Peyer's patch (tissue), 4 donors: ENCODE results near the gene CPNE2. TPM values are rescaled to one million over a fixed set of nuclear protein-coding genes. Genes with fewer than 3 reads are reported as not detected.

ENCODE experiments used
- DNase-seq, 3 donors: peaks; one replicate each; pipeline ENCODE4 v3.0.0-alpha.2; 2017 to 2019
- H3K27ac ChIP-seq, 4 donors: fragments of 200-600 bp; sonication (generic); one replicate each; pipeline ENCODE4 v1.5.1; 2016 to 2019
- H3K27me3 ChIP-seq, 2 donors: fragments of 200-600 bp; sonication (generic); one replicate each; pipeline ENCODE4 v1.5.1; 2019
- H3K36me3 ChIP-seq, 3 donors: fragments of 200-600 bp; sonication (generic); one replicate each; pipeline ENCODE4 v1.5.1; 2016 to 2019
- H3K4me1 ChIP-seq, 4 donors: fragments of 200-600 bp; sonication (generic); one replicate each; pipeline ENCODE4 v1.5.1; 2016 to 2019
- H3K4me3 ChIP-seq, 4 donors: fragments of 200-600 bp; sonication (generic); 1 replicate in 3 of 4; 2 replicates in 1 of 4; pipeline ENCODE4 v1.5.1; 2016 to 2019; ENCODE audit warnings: mild to moderate bottlenecking in 1 of 4
- H3K9me3 ChIP-seq, 4 donors: fragments of 200-600 bp; sonication (generic); one replicate each; pipeline ENCODE4 v1.5.1; 2016 to 2019; ENCODE audit warnings: mild to moderate bottlenecking in 1 of 4
- POLR2A ChIP-seq, 2 donors: fragments of 450-650 bp; IDR thresholded peaks; one replicate each; pipeline ENCODE4 v1.5.1; 2017; ENCODE audit warnings: antibody characterized with exemption in 2 of 2, mild to moderate bottlenecking in 2 of 2, moderate library complexity in 2 of 2
- total RNA-seq, 4 donors: library from RNA; depleted of rRNA; stranded (reverse); fragments of >200 nt; gene quantifications; one replicate each; pipeline ENCODE4 v1.1.0, GENCODE V29; 2016
- TF ChIP-seq, protein P1 (sequence below), 6 experiments: fragments of 450-650 bp in 4 of 6; fragments of 200-600 bp in 2 of 6; sonication (generic) in 1 of 6; IDR thresholded peaks; one replicate each; pipeline ENCODE4 v1.5.1; 2017 to 2019; ENCODE audit warnings: antibody characterized with exemption in 6 of 6, mild to moderate bottlenecking in 3 of 6, moderate library complexity in 1 of 6

CPNE2 gene
- total RNA-seq, 4 donors from 2014 or later: 26.4 to 73.9 (median 64.8) TPM

GRCh38 chr16:57049678-57050077 lies 42.7 kb upstream of the CPNE2 start:
- Histone ChIP-seq H3K4me3 (no peak overlapping the region), H3K27ac (peak overlapping the region in 1 of 4 donors; percentile 17), H3K36me3 (peaks cover 0 to 56% (median 0%) of the 10 kb centered on the region in 3 donors), H3K27me3 (no peaks in the 10 kb centered on the region), H3K4me1 (peaks cover 0 to 12% (median 3%) of the 10 kb centered on the region in 4 donors), H3K9me3 (no peaks in the 10 kb centered on the region)
- TF ChIP-seq, protein P1, sequence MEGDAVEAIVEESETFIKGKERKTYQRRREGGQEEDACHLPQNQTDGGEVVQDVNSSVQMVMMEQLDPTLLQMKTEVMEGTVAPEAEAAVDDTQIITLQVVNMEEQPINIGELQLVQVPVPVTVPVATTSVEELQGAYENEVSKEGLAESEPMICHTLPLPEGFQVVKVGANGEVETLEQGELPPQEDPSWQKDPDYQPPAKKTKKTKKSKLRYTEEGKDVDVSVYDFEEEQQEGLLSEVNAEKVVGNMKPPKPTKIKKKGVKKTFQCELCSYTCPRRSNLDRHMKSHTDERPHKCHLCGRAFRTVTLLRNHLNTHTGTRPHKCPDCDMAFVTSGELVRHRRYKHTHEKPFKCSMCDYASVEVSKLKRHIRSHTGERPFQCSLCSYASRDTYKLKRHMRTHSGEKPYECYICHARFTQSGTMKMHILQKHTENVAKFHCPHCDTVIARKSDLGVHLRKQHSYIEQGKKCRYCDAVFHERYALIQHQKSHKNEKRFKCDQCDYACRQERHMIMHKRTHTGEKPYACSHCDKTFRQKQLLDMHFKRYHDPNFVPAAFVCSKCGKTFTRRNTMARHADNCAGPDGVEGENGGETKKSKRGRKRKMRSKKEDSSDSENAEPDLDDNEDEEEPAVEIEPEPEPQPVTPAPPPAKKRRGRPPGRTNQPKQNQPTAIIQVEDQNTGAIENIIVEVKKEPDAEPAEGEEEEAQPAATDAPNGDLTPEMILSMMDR (IDR thresholded peaks at IDR 0.05): no peak
- TF ChIP-seq POLR2A (IDR thresholded peaks at IDR 0.05): no peak
- no peak for DNase-seq

- H3K27me3 ChIP-seq: no peaks in the 10 kb centered on the region
- DNase-seq: no peak
- TF ChIP-seq, protein P1 (IDR thresholded peaks at IDR 0.05): no peak
- no peak for TF ChIP-seq POLR2A (IDR thresholded peaks at IDR 0.05)
- no peak overlapping the region for H3K27ac ChIP-seq
- peaks cover 0 to 70% (median 0%) of the 10 kb centered on the region in 3 donors for H3K36me3 ChIP-seq
- H3K4me1 ChIP-seq: peaks cover 0 to 4% (median 0%) of the 10 kb centered on the region in 4 donors
- H3K4me3 ChIP-seq: no peak overlapping the region
- H3K9me3 ChIP-seq: no peaks in the 10 kb centered on the region
Observed at GRCh38 chr16:57051696-57052228, 40.6 kb upstream of the CPNE2 start.

GRCh38 chr16:57053206-57053605 lies 39.2 kb upstream of the CPNE2 start:
- no peaks in the 10 kb centered on the region for H3K27me3 ChIP-seq
- no peak overlapping the region for H3K27ac ChIP-seq
- no peak for DNase-seq
- H3K9me3 ChIP-seq: no peaks in the 10 kb centered on the region
- TF ChIP-seq, protein P1 (IDR thresholded peaks at IDR 0.05): no peak
- TF ChIP-seq POLR2A (IDR thresholded peaks at IDR 0.05): no peak
- no peak overlapping the region for H3K4me3 ChIP-seq
- H3K36me3 ChIP-seq: peaks cover 0 to 62% (median 0%) of the 10 kb centered on the region in 3 donors
- peaks cover 0 to 4% (median 0%) of the 10 kb centered on the region in 4 donors for H3K4me1 ChIP-seq

DNA sequence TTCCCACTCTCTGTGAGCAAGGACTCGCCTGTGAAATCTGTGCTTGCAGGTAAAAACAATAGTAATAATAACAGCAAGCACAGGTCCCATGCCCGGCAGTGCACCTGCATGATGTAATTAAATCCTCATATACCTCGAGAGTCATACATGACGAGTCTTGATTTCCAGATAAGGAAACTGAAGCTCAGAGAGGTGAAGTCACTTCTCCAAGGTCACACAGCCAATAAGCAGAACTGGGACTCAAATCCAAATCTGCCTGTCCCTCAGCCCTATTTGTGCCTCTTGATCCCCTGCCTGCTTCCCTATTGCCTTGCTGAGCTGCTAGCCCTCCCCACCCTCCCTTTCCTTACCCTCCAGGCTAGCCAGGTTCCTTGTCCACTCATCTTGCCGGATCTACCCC lies 38.0 kb upstream of the CPNE2 start:
- Histone ChIP-seq H3K36me3 (peaks cover 0 to 67% (median 0%) of the 10 kb centered on the region in 3 donors), H3K27me3 (no peaks in the 10 kb centered on the region), H3K9me3 (no peaks in the 10 kb centered on the region), H3K4me3 (no peak overlapping the region), H3K4me1 (peaks cover 0 to 4% (median 0%) of the 10 kb centered on the region in 4 donors), H3K27ac (no peak overlapping the region)
- DNase-seq: no peak
- TF ChIP-seq POLR2A (IDR thresholded peaks at IDR 0.05): no peak
- TF ChIP-seq, protein P1 (IDR thresholded peaks at IDR 0.05): no peak

GRCh38 chr16:57054771-57055170 lies 37.6 kb upstream of the CPNE2 start:
- Histone ChIP-seq H3K36me3 (peaks cover 0 to 71% (median 0%) of the 10 kb centered on the region in 3 donors), H3K4me1 (peaks cover 0 to 3% (median 0%) of the 10 kb centered on the region in 4 donors), H3K9me3 (no peaks in the 10 kb centered on the region), H3K27me3 (no peaks in the 10 kb centered on the region), H3K4me3 (no peak overlapping the region), H3K27ac (no peak overlapping the region)
- DNase-seq: no peak
- TF ChIP-seq POLR2A (IDR thresholded peaks at IDR 0.05): no peak
- TF ChIP-seq, protein P1 (IDR thresholded peaks at IDR 0.05): no peak
